Hepatocyte (in vitro differentiated cells): ENCODE results near the gene ERG.

Source experiments
- EZH2 ChIP-seq: fragments of 200-600 bp; sonication (generic); IDR thresholded peaks from 2 replicates; pipeline ENCODE4 v1.6.1; 2016; ENCODE audit warnings: antibody characterized with exemption, mild to moderate bottlenecking, borderline replicate concordance
- TF ChIP-seq, protein P1 (sequence below): fragments of 200-600 bp; sonication (generic); IDR thresholded peaks from 2 replicates; pipeline ENCODE4 v1.5.1; 2016; ENCODE audit warnings: antibody characterized with exemption, mild to moderate bottlenecking; ENCODE audit not compliant: poor library complexity

DNA sequence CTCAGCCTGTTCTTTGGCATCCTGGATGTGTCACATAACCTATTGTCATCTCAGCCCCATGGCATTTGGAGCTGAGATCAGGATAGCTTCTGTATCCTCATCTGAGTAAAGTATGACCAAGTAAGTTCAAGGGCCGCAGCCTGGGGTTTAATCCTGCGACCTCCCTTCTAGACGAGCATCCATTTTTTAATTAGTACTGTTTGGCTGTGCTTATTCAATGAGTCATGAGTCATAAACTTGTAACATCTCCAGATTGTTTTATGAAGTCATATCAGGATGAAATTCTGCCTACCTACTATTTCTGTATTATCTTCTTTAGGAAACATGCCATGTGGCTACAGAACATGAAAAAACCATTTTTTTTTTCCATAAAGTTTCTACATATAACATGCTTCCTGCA, 119.1 kb downstream of the ERG start:
- TF ChIP-seq, protein P1, sequence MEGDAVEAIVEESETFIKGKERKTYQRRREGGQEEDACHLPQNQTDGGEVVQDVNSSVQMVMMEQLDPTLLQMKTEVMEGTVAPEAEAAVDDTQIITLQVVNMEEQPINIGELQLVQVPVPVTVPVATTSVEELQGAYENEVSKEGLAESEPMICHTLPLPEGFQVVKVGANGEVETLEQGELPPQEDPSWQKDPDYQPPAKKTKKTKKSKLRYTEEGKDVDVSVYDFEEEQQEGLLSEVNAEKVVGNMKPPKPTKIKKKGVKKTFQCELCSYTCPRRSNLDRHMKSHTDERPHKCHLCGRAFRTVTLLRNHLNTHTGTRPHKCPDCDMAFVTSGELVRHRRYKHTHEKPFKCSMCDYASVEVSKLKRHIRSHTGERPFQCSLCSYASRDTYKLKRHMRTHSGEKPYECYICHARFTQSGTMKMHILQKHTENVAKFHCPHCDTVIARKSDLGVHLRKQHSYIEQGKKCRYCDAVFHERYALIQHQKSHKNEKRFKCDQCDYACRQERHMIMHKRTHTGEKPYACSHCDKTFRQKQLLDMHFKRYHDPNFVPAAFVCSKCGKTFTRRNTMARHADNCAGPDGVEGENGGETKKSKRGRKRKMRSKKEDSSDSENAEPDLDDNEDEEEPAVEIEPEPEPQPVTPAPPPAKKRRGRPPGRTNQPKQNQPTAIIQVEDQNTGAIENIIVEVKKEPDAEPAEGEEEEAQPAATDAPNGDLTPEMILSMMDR = no peak
- no peak for TF ChIP-seq EZH2
